Neural progenitor cell (in vitro differentiated cells): ENCODE data around the gene CELSR2. TPM values are rescaled to one million over a fixed set of nuclear protein-coding genes. Genes with fewer than 3 reads are reported as not detected.

Source experiments
- DNase-seq: peaks from one replicate; pipeline ENCODE4 v3.0.0-alpha.2; 2016; ENCODE audit warnings: low spot score
- H2AFZ ChIP-seq: fragments of 200-600 bp; sonication (generic); replicated peaks from 2 replicates; pipeline ENCODE4 v1.6.1; 2016; ENCODE audit warnings: antibody characterized with exemption
- H3F3A ChIP-seq: fragments of 200-600 bp; sonication (generic); 2 replicates; pipeline ENCODE4 v1.6.1; 2016; ENCODE audit warnings: antibody characterized with exemption, low read depth
- H3K27ac ChIP-seq: fragments of 200-600 bp; sonication (generic); 2 replicates; pipeline ENCODE4 v1.5.1; 2016; ENCODE audit warnings: mild to moderate bottlenecking
- H3K27me3 ChIP-seq: fragments of 200-600 bp; sonication (generic); 2 replicates; pipeline ENCODE4 v1.6.1; 2016; ENCODE audit warnings: mild to moderate bottlenecking, moderate library complexity
- H3K36me3 ChIP-seq: fragments of 200-600 bp; sonication (generic); 2 replicates; pipeline ENCODE4 v1.5.1; 2016
- H3K4me1 ChIP-seq: fragments of 200-600 bp; sonication (generic); 2 replicates; pipeline ENCODE4 v1.6.1; 2016; ENCODE audit warnings: mixed run types
- H3K4me2 ChIP-seq: fragments of 200-600 bp; sonication (generic); 2 replicates; pipeline ENCODE4 v1.6.1; 2016
- H3K4me3 ChIP-seq: fragments of 200-600 bp; sonication (generic); 2 replicates; pipeline ENCODE4 v1.5.1; 2016
- H3K79me2 ChIP-seq: fragments of 200-600 bp; sonication (generic); 2 replicates; pipeline ENCODE4 v1.6.1; 2016; ENCODE audit warnings: low read depth
- H3K9ac ChIP-seq: fragments of 200-600 bp; sonication (generic); 2 replicates; pipeline ENCODE4 v1.6.1; 2016
- H3K9me3 ChIP-seq: fragments of 200-600 bp; sonication (generic); 2 replicates; pipeline ENCODE4 v1.5.1; 2016; ENCODE audit warnings: low read depth
- H4K20me1 ChIP-seq: fragments of 200-600 bp; sonication (generic); 2 replicates; pipeline ENCODE4 v1.6.1; 2016; ENCODE audit warnings: low read depth
- H3K27ac Mint-ChIP-seq: 3 replicates; pipeline ENCODE4 v1.8.0; 2021; ENCODE audit warnings: mixed read lengths
- H3K27me3 Mint-ChIP-seq: 2 replicates; pipeline ENCODE4 v1.8.0; 2022; ENCODE audit warnings: low read depth, mild to moderate bottlenecking, inconsistent platforms, moderate library complexity, mixed read lengths; ENCODE audit not compliant: insufficient read depth
- H3K36me3 Mint-ChIP-seq: 3 replicates; pipeline ENCODE4 v1.8.0; 2021; ENCODE audit warnings: mixed read lengths
- H3K4me1 Mint-ChIP-seq: 3 replicates; pipeline ENCODE4 v1.8.0; 2021; ENCODE audit warnings: mixed read lengths
- H3K4me3 Mint-ChIP-seq: 3 replicates; pipeline ENCODE4 v1.8.0; 2021; ENCODE audit warnings: mild to moderate bottlenecking, moderate library complexity, mixed read lengths
- H3K9me3 Mint-ChIP-seq: 3 replicates; pipeline ENCODE4 v1.8.0; 2020; ENCODE audit warnings: mixed read lengths
- CTCF ChIP-seq: fragments of 200-600 bp; sonication (generic); IDR thresholded peaks from 2 replicates; pipeline ENCODE4 v1.5.1; 2017; ENCODE audit warnings: antibody characterized with exemption, mild to moderate bottlenecking
- EZH2 ChIP-seq: fragments of 200-600 bp; sonication (generic); IDR thresholded peaks from 2 replicates; pipeline ENCODE4 v1.6.1; 2017; ENCODE audit warnings: antibody characterized with exemption, mild to moderate bottlenecking, moderate library complexity
- EZH2phosphoT487 ChIP-seq: fragments of 200-600 bp; sonication (generic); IDR thresholded peaks from 2 replicates; pipeline ENCODE4 v1.6.1; 2017; ENCODE audit warnings: antibody characterized with exemption
- total RNA-seq: library from RNA; depleted of rRNA; stranded (reverse); fragments of >200 nt; gene quantifications from 2 replicates; pipeline ENCODE4 v1.2.3, GENCODE V29; 2015; ENCODE audit warnings: low replicate concordance

CELSR2 gene
- total RNA-seq, 1 donor from 2014 or later = 11.1 TPM

GRCh38 chr1:109246141-109246551, 3.2 kb upstream of the CELSR2 start:
- no peaks in the 10 kb centered on the region for H3K36me3 ChIP-seq
- no peaks in the 10 kb centered on the region for H3K9me3 ChIP-seq
- H3K27me3 Mint-ChIP-seq = peaks cover 13% of the 10 kb centered on the region
- peaks cover 7% of the 10 kb centered on the region for H3K9me3 Mint-ChIP-seq
- H3K36me3 Mint-ChIP-seq = peaks cover 9% of the 10 kb centered on the region
- no peak overlapping the region for H3K4me3 Mint-ChIP-seq
- H3K4me2 ChIP-seq = no peak overlapping the region
- peaks cover 8% of the 10 kb centered on the region for H3K27me3 ChIP-seq
- no peak for TF ChIP-seq EZH2
- TF ChIP-seq CTCF = no peak
- TF ChIP-seq EZH2phosphoT487 = no peak
- no peak overlapping the region for H3K27ac ChIP-seq
- no peak overlapping the region for H3K4me3 ChIP-seq
- peaks cover 16% of the 10 kb centered on the region for H3K79me2 ChIP-seq
- H3K27ac Mint-ChIP-seq = no peak overlapping the region
- H3K4me1 Mint-ChIP-seq = peaks cover 32% of the 10 kb centered on the region
- H3F3A ChIP-seq = peaks cover 19% of the 10 kb centered on the region
- DNase-seq = no peak
- peaks cover 28% of the 10 kb centered on the region for H3K4me1 ChIP-seq
- H2AFZ ChIP-seq = no peak overlapping the region
- no peak overlapping the region for H3K9ac ChIP-seq
- no peaks in the 10 kb centered on the region for H4K20me1 ChIP-seq

- H3K4me2 ChIP-seq = no peak overlapping the region
- peaks cover 31% of the 10 kb centered on the region for H3K79me2 ChIP-seq
- peaks cover 14% of the 10 kb centered on the region for H3K4me1 ChIP-seq
- H3K4me3 Mint-ChIP-seq = no peak overlapping the region
- H3K9me3 ChIP-seq = no peaks in the 10 kb centered on the region
- peaks cover 22% of the 10 kb centered on the region for H3K9me3 Mint-ChIP-seq
- no peak overlapping the region for H3K9ac ChIP-seq
- H4K20me1 ChIP-seq = peaks cover 4% of the 10 kb centered on the region
- H3K36me3 Mint-ChIP-seq = peaks cover 24% of the 10 kb centered on the region
- no peak overlapping the region for H2AFZ ChIP-seq
- peaks cover 8% of the 10 kb centered on the region for H3K27me3 ChIP-seq
- peaks cover 13% of the 10 kb centered on the region for H3F3A ChIP-seq
- no peak overlapping the region for H3K27ac ChIP-seq
- H3K4me1 Mint-ChIP-seq = peaks cover 29% of the 10 kb centered on the region
- no peak overlapping the region for H3K4me3 ChIP-seq
- H3K27me3 Mint-ChIP-seq = peaks cover 13% of the 10 kb centered on the region
- TF ChIP-seq EZH2phosphoT487 (no peak), CTCF (no peak), EZH2 (no peak)
- no peak for DNase-seq
- H3K27ac Mint-ChIP-seq = no peak overlapping the region
- no peaks in the 10 kb centered on the region for H3K36me3 ChIP-seq
These were observed 1.7 kb upstream of the CELSR2 start for GRCh38 chr1:109247401-109248365.

GRCh38 chr1:109248444-109248796, 919 bp upstream of the CELSR2 start:
- Mint-ChIP-seq H3K27ac (no peak overlapping the region), H3K4me3 (no peak overlapping the region), H3K36me3 (peaks cover 27% of the 10 kb centered on the region), H3K4me1 (peaks cover 31% of the 10 kb centered on the region), H3K27me3 (peaks cover 14% of the 10 kb centered on the region), H3K9me3 (peaks cover 23% of the 10 kb centered on the region)
- TF ChIP-seq CTCF (no peak), EZH2phosphoT487 (no peak), EZH2 (no peak)
- Histone ChIP-seq H3K4me3 (no peak overlapping the region), H2AFZ (peak overlapping the region; percentile 92), H3F3A (peaks cover 20% of the 10 kb centered on the region), H3K9ac (no peak overlapping the region), H4K20me1 (peaks cover 4% of the 10 kb centered on the region), H3K4me1 (peaks cover 19% of the 10 kb centered on the region), H3K79me2 (peaks cover 39% of the 10 kb centered on the region), H3K36me3 (no peaks in the 10 kb centered on the region), H3K27ac (no peak overlapping the region), H3K9me3 (no peaks in the 10 kb centered on the region), H3K27me3 (peaks cover 8% of the 10 kb centered on the region), H3K4me2 (no peak overlapping the region)
- no peak for DNase-seq
